DND-41 (cell line): ENCODE results near the gene COL4A2.

Experiments used
- EZH2 ChIP-seq: IDR thresholded peaks from 3 replicates; pipeline ENCODE4 v1.6.1; 2012; ENCODE audit warnings: borderline replicate concordance, low read depth, mild to moderate bottlenecking, moderate library complexity, low read length, inconsistent platforms; ENCODE audit not compliant: severe bottlenecking
- TF ChIP-seq, protein P1 (sequence below): IDR thresholded peaks from 2 replicates; pipeline ENCODE4 v1.5.1; 2012; ENCODE audit warnings: borderline replicate concordance, low read length, moderate library complexity, mild to moderate bottlenecking; ENCODE audit not compliant: poor library complexity, severe bottlenecking; ENCODE audit errors: extremely low read depth

DNA sequence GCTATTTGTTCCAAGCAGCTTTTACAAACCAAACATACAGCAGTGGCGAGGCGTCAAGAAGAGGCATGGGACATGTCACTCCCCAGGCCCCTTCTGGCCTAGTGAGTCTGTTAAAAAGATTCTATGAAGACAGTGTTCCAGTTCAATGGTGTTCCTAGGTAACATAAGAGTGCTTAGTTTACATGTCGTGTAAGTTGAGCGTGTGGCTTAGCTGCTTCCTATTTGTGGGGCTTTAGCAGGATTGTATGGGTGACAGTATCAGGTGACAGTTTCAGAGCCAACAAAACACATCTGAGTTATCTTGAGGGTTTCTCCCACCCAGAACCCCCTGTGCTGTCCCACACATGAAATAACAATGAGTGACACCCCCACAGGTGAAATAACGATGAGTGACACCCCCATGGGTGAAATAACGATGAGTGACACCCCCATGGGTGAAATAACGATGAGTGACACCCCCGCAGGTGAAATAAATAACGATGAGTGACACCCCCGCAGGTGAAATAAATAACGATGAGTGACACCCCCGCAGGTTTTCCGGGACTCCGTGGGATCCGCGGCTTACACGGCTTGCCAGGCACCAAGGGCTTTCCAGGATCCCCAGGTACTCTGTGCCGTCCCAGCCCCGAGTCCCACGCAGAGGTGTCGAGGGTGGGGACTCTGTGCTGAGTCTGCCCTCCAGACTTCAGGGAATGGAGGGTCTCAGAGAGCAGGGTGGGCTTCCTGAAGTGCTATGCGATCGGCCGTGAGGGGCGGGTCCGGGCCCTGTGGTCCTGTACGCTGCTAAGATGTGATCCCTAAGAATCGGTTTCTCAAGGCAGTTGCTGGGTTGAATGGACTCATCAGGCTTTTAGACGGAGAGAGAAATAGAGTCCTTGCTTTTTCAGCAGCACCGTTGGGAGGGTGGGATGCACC, 185.9 kb downstream of the COL4A2 start:
- TF ChIP-seq, protein P1, sequence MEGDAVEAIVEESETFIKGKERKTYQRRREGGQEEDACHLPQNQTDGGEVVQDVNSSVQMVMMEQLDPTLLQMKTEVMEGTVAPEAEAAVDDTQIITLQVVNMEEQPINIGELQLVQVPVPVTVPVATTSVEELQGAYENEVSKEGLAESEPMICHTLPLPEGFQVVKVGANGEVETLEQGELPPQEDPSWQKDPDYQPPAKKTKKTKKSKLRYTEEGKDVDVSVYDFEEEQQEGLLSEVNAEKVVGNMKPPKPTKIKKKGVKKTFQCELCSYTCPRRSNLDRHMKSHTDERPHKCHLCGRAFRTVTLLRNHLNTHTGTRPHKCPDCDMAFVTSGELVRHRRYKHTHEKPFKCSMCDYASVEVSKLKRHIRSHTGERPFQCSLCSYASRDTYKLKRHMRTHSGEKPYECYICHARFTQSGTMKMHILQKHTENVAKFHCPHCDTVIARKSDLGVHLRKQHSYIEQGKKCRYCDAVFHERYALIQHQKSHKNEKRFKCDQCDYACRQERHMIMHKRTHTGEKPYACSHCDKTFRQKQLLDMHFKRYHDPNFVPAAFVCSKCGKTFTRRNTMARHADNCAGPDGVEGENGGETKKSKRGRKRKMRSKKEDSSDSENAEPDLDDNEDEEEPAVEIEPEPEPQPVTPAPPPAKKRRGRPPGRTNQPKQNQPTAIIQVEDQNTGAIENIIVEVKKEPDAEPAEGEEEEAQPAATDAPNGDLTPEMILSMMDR, result no peak
- TF ChIP-seq EZH2, result no peak
